ENCODE measurements around the gene SPEF2.

DNA sequence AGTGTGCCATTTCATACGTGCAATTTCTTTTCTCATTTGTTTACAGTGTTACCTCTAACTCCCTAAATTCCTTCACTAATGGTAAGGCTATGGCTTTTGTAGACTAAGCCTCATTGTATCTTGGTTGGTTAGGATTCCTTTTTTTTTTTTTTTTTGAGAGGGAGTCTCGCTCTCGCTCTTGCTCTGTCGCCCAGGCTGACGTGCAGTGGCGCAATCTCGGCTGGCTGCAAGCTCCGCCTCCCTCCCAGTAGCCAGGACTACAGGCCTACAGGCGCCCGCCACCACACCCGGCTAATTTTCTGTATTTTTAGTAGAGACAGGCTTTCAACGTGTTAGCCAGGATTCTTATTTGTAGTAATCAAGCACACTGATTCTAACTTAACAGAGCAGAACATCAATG is 57.7 kb downstream of the SPEF2 start:
- TF ChIP-seq POLR2AphosphoS5 (IDR thresholded peaks at IDR 0.05; ENCODE audit: low read depth, low read length): no peak
- TF ChIP-seq, protein P1, sequence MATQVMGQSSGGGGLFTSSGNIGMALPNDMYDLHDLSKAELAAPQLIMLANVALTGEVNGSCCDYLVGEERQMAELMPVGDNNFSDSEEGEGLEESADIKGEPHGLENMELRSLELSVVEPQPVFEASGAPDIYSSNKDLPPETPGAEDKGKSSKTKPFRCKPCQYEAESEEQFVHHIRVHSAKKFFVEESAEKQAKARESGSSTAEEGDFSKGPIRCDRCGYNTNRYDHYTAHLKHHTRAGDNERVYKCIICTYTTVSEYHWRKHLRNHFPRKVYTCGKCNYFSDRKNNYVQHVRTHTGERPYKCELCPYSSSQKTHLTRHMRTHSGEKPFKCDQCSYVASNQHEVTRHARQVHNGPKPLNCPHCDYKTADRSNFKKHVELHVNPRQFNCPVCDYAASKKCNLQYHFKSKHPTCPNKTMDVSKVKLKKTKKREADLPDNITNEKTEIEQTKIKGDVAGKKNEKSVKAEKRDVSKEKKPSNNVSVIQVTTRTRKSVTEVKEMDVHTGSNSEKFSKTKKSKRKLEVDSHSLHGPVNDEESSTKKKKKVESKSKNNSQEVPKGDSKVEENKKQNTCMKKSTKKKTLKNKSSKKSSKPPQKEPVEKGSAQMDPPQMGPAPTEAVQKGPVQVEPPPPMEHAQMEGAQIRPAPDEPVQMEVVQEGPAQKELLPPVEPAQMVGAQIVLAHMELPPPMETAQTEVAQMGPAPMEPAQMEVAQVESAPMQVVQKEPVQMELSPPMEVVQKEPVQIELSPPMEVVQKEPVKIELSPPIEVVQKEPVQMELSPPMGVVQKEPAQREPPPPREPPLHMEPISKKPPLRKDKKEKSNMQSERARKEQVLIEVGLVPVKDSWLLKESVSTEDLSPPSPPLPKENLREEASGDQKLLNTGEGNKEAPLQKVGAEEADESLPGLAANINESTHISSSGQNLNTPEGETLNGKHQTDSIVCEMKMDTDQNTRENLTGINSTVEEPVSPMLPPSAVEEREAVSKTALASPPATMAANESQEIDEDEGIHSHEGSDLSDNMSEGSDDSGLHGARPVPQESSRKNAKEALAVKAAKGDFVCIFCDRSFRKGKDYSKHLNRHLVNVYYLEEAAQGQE (IDR thresholded peaks at IDR 0.05; ENCODE audit: insufficient read depth in 1 of 2, low read depth in 2 of 2, low read length in 1 of 2): no peak
- no peak for TF ChIP-seq CTCF (IDR thresholded peaks at IDR 0.05)
- no peak for TF ChIP-seq SIN3A (IDR thresholded peaks at IDR 0.05; ENCODE audit: borderline replicate concordance, insufficient read depth, low read depth, low read length)
- TF ChIP-seq TCF7L2 (IDR thresholded peaks at IDR 0.05; ENCODE audit: low read depth, low read length): no peak
